Transverse colon (tissue), 4 donors: ENCODE measurements around the gene ADIPOR2. TPM values are rescaled to one million over a fixed set of nuclear protein-coding genes. Genes with fewer than 3 reads are reported as not detected.

Experiments
- DNase-seq: peaks from one replicate; pipeline ENCODE4 v3.0.0-alpha.2; 2019
- H3K27ac ChIP-seq, 4 donors: fragments of 200-600 bp; sonication (generic); 2 replicates each; pipeline ENCODE4 v1.5.1; 2016 to 2018; ENCODE audit warnings: inconsistent platforms in 4 of 4
- H3K27me3 ChIP-seq: fragments of 200-600 bp; sonication (generic); 2 replicates; pipeline ENCODE4 v1.5.1; 2017; ENCODE audit warnings: inconsistent platforms
- H3K36me3 ChIP-seq, 4 donors: fragments of 200-600 bp; sonication (generic); 2 replicates each; pipeline ENCODE4 v1.5.1; 2017 to 2019; ENCODE audit warnings: inconsistent platforms in 4 of 4
- H3K4me1 ChIP-seq, 4 donors: fragments of 200-600 bp; sonication (generic); 2 replicates each; pipeline ENCODE4 v1.5.1; 2017 to 2020; ENCODE audit warnings: inconsistent platforms in 4 of 4
- H3K4me3 ChIP-seq, 4 donors: fragments of 200-600 bp; sonication (generic); 1 replicate in 1 of 4; 2 replicates in 3 of 4; pipeline versions ENCODE4 v1.5.1 to v1.6.1; 2017 to 2019; ENCODE audit warnings: inconsistent platforms in 4 of 4
- H3K9me3 ChIP-seq, 2 donors: fragments of 200-600 bp; sonication (generic); 2 replicates each; pipeline ENCODE4 v1.5.1; 2017 to 2019; ENCODE audit warnings: inconsistent platforms in 2 of 2
- CTCF ChIP-seq, 5 experiments: fragments of 200-600 bp in 3 of 5; fragments of 450-650 bp in 2 of 5; sonication (generic) in 3 of 5; IDR thresholded peaks; 1 replicate in 2 of 5; 2 replicates in 3 of 5; pipeline ENCODE4 v1.5.1; 2016 to 2017; ENCODE audit warnings: antibody characterized with exemption in 5 of 5, inconsistent platforms in 3 of 5, mild to moderate bottlenecking in 2 of 5, moderate library complexity in 1 of 5
- EP300 ChIP-seq: sonication (generic); formaldehyde crosslinking; IDR thresholded peaks from one replicate; pipeline ENCODE4 v1.6.1; 2017; ENCODE audit warnings: antibody characterized with exemption, low read depth
- POLR2A ChIP-seq: fragments of 450-650 bp; IDR thresholded peaks from one replicate; pipeline ENCODE4 v1.6.1; 2016; ENCODE audit warnings: antibody characterized with exemption, mild to moderate bottlenecking, moderate library complexity
- POLR2AphosphoS5 ChIP-seq, 3 donors: sonication (generic); formaldehyde crosslinking; IDR thresholded peaks; one replicate each; pipeline ENCODE4 v1.6.1; 2016; ENCODE audit warnings: antibody characterized with exemption in 3 of 3
- WGBS, 2 donors: methylation state at CpG; one replicate each; pipeline ENCODE4 v1.1.5; 2018; ENCODE audit warnings: low coverage in 1 of 2; 5-methylcytosine and 5-hydroxymethylcytosine counted together
- in situ Hi-C, 4 donors: fragments of 200-750 bp; cut with MboI; loops; one replicate each; pipeline versions ENCODE4 v1.15.0 to v1.15.1; 2017; ENCODE audit warnings: low sequenced_read_pairs in 3 of 4, low pct_ligation_motif_present in 1 of 4, low pct_unique_long_range_greater_than_20kb in 1 of 4
- intact Hi-C: fragments of 100-400 bp; cut with DNase I; formaldehyde crosslinking; loops from one replicate; pipeline ENCODE4 v1.15.1; 2023; ENCODE audit warnings: low total_unique reads
- total RNA-seq, 4 donors: library from RNA; depleted of rRNA; stranded (reverse); fragments of >200 nt; gene quantifications; one replicate each; pipeline ENCODE4 v1.1.0, GENCODE V29; 2016

Gene ADIPOR2
- total RNA-seq, 4 donors from 2014 or later: 27.9 to 74.2 (median 52.1) TPM

- Histone ChIP-seq H3K27ac (no peak overlapping the region), H3K4me1 (peaks cover 0 to 4% (median 0%) of the 10 kb centered on the region in 4 donors), H3K9me3 (no peaks in the 10 kb centered on the region), H3K4me3 (no peak overlapping the region), H3K27me3 (no peaks in the 10 kb centered on the region), H3K36me3 (no peaks in the 10 kb centered on the region)
- 70 to 93% methylated on average over 2 to 15 of the region's 15 CpGs for WGBS, 2 donors
- no peak for DNase-seq
- in situ Hi-C loops: loop anchor here (5.0 to 25.0 kb wide), 3 partner anchors 128 to 230 kb away; no protein-coding TSS in a partner anchor
- no peak for TF ChIP-seq POLR2AphosphoS5 (IDR thresholded peaks at IDR 0.05)
- no peak for TF ChIP-seq CTCF (IDR thresholded peaks at IDR 0.05)
- TF ChIP-seq EP300: no peak
- TF ChIP-seq POLR2A: no peak
- intact Hi-C loops: loop anchor here (5.0 kb wide), 1 partner anchor 110 kb away; the partner anchor contains the start of gene CACNA2D4
These were observed 116.4 kb downstream of the ADIPOR2 start for GRCh38 chr12:1807087-1807860.

GRCh38 chr12:1808036-1808797 lies 117.3 kb downstream of the ADIPOR2 start:
- intact Hi-C loops: loop anchor here (5.0 kb wide), 1 partner anchor 109 kb away; the partner anchor contains the start of gene CACNA2D4
- TF ChIP-seq POLR2A: no peak
- TF ChIP-seq CTCF (IDR thresholded peaks at IDR 0.05): no peak
- no peak for TF ChIP-seq EP300
- TF ChIP-seq POLR2AphosphoS5 (IDR thresholded peaks at IDR 0.05): no peak

GRCh38 chr12:1808798-1809480 lies 118.1 kb downstream of the ADIPOR2 start:
- no peak for DNase-seq
- intact Hi-C loops: loop anchor here (5.0 kb wide), 1 partner anchor 108 kb away; the partner anchor contains the start of gene CACNA2D4
- in situ Hi-C loops: loop anchor here (5.0 to 25.0 kb wide), 3 partner anchors 126 to 228 kb away; no protein-coding TSS in a partner anchor
- Histone ChIP-seq H3K4me3 (no peak overlapping the region), H3K4me1 (peaks cover 0 to 4% (median 0%) of the 10 kb centered on the region in 4 donors), H3K9me3 (no peaks in the 10 kb centered on the region), H3K27me3 (no peaks in the 10 kb centered on the region), H3K36me3 (no peaks in the 10 kb centered on the region), H3K27ac (no peak overlapping the region)
- 83 to 90% methylated on average over 2 to 22 of the region's 22 CpGs for WGBS, 2 donors
- TF ChIP-seq EP300: no peak
- no peak for TF ChIP-seq POLR2AphosphoS5 (IDR thresholded peaks at IDR 0.05)
- no peak for TF ChIP-seq CTCF (IDR thresholded peaks at IDR 0.05)
- TF ChIP-seq POLR2A: no peak

More at GRCh38 chr12:1808036-1808797, 117.3 kb downstream of the ADIPOR2 start:
- peaks cover 0 to 4% (median 0%) of the 10 kb centered on the region in 4 donors for H3K4me1 ChIP-seq
- WGBS, 2 donors: 90 to 100% methylated on average over 3 to 19 of the region's 19 CpGs
- in situ Hi-C loops: loop anchor here (5.0 to 25.0 kb wide), 3 partner anchors 127 to 229 kb away; no protein-coding TSS in a partner anchor
- H3K27me3 ChIP-seq: no peaks in the 10 kb centered on the region
- no peaks in the 10 kb centered on the region for H3K9me3 ChIP-seq
- no peak overlapping the region for H3K4me3 ChIP-seq
- no peak overlapping the region for H3K27ac ChIP-seq
- DNase-seq: no peak
- H3K36me3 ChIP-seq: no peaks in the 10 kb centered on the region
